Gastrocnemius medialis (tissue), 4 donors: ENCODE data around the gene HSPE1. TPM values are rescaled to one million over a fixed set of nuclear protein-coding genes. Genes with fewer than 3 reads are reported as not detected.

Experiments used
- ATAC-seq, 2 donors: fragments of 150-250 bp; one replicate each; pipeline ENCODE4 v1.9.1; 2016
- DNase-seq, 2 donors: peaks; one replicate each; pipeline ENCODE4 v3.0.0-alpha.2; 2019
- H3K27ac ChIP-seq, 4 donors: fragments of 200-600 bp; sonication (generic); 1 replicate in 1 of 4; 2 replicates in 3 of 4; pipeline ENCODE4 v1.5.1; 2016 to 2018; ENCODE audit warnings: mild to moderate bottlenecking in 2 of 4, moderate library complexity in 1 of 4
- H3K27me3 ChIP-seq, 3 donors: fragments of 200-600 bp; sonication (generic) in 2 of 3; 1 replicate in 1 of 3; 2 replicates in 2 of 3; pipeline versions ENCODE4 v1.5.1 to v1.6.0; 2016 to 2019; ENCODE audit warnings: mild to moderate bottlenecking in 1 of 3, moderate library complexity in 1 of 3
- H3K36me3 ChIP-seq, 2 donors: fragments of 200-600 bp; sonication (generic) in 1 of 2; one replicate each; pipeline ENCODE4 v1.5.1; 2017 to 2018
- H3K4me1 ChIP-seq, 2 donors: fragments of 200-600 bp; sonication (generic) in 1 of 2; one replicate each; pipeline ENCODE4 v1.5.1; 2016 to 2017; ENCODE audit warnings: mild to moderate bottlenecking in 2 of 2
- H3K4me3 ChIP-seq, 4 donors: fragments of 200-600 bp; sonication (generic) in 3 of 4; 1 replicate in 1 of 4; 2 replicates in 3 of 4; pipeline ENCODE4 v1.5.1; 2016 to 2019; ENCODE audit warnings: mild to moderate bottlenecking in 2 of 4
- H3K9me3 ChIP-seq, 3 donors: fragments of 200-600 bp; sonication (generic) in 2 of 3; 1 replicate in 1 of 3; 2 replicates in 2 of 3; pipeline ENCODE4 v1.5.1; 2016 to 2019
- CTCF ChIP-seq, 5 experiments: fragments of 450-650 bp in 3 of 5; fragments of 200-600 bp in 2 of 5; sonication (generic) in 2 of 5; IDR thresholded peaks in 4 of 5; conservative IDR thresholded peaks in 1 of 5; 1 replicate in 4 of 5; 2 replicates in 1 of 5; pipeline ENCODE4 v1.5.1; 2016 to 2019; ENCODE audit warnings: antibody characterized with exemption in 5 of 5, mild to moderate bottlenecking in 3 of 5, moderate library complexity in 3 of 5
- POLR2A ChIP-seq, 2 donors: fragments of 450-650 bp; IDR thresholded peaks; one replicate each; pipeline ENCODE4 v1.6.1; 2017; ENCODE audit warnings: antibody characterized with exemption in 2 of 2, mild to moderate bottlenecking in 2 of 2, moderate library complexity in 2 of 2
- in situ Hi-C, 4 donors: fragments of 200-750 bp; cut with MboI; loops; one replicate each; pipeline versions ENCODE4 v1.15.0 to v1.8.0; 2017; ENCODE audit warnings: low sequenced_read_pairs in 4 of 4
- intact Hi-C: fragments of 100-400 bp; cut with DNase I; formaldehyde crosslinking; loops from one replicate; pipeline ENCODE4 v1.15.1; 2023; ENCODE audit warnings: low total_unique reads
- total RNA-seq, 4 donors: library from RNA; depleted of rRNA; stranded (reverse); fragments of >200 nt; gene quantifications; one replicate each; pipeline versions ENCODE4 v1.1.0 to v1.2.3, GENCODE V29; 2016

Gene HSPE1
- total RNA-seq, 4 donors from 2014 or later, result 43.2 to 122 (median 88.0) TPM

- Histone ChIP-seq H3K36me3 (peaks cover 0 to 47% of the 10 kb centered on the region in 2 donors), H3K27me3 (no peaks in the 10 kb centered on the region), H3K9me3 (no peaks in the 10 kb centered on the region), H3K4me3 (peak overlapping the region; percentile 81 to 89 (median 84)), H3K4me1 (peaks cover 38 to 42% of the 10 kb centered on the region in 2 donors), H3K27ac (peak overlapping the region; percentile 96 to 98 (median 97))
- DNase-seq, result peak in 1 of 2 donors; percentile 17
- in situ Hi-C loops (loop anchor here in 1 of 4 donors (10.0 kb wide), 1 partner anchor 46 kb away; the partner anchor contains the start of gene COQ10B), intact Hi-C loops (loop anchor here (1.0 kb wide), 3 partner anchors 15 to 205 kb away; partner anchors contain the start of genes COQ10B and MARS2)
- TF ChIP-seq CTCF (IDR thresholded peaks at IDR 0.05 in 4 of 5, conservative IDR thresholded peaks at IDR 0.05 in 1 of 5) (no peak), POLR2A (IDR thresholded peaks at IDR 0.05) (no peak)
- ATAC-seq, result peak; percentile 13 to 26
These were observed 438 bp downstream of the HSPE1 start for GRCh38 chr2:197500503-197501131.

GRCh38 chr2:197502201-197502600 is 2.0 kb downstream of the HSPE1 start:
- Histone ChIP-seq H3K27me3 (no peaks in the 10 kb centered on the region), H3K4me3 (peak overlapping the region in 1 of 4 donors; percentile 81), H3K9me3 (no peaks in the 10 kb centered on the region), H3K4me1 (peaks cover 27 to 38% of the 10 kb centered on the region in 2 donors), H3K36me3 (peaks cover 0 to 31% of the 10 kb centered on the region in 2 donors), H3K27ac (peak overlapping the region; percentile 27 to 98 (median 96))
- ATAC-seq (no peak), DNase-seq (no peak)
- intact Hi-C loops, result no loop called here
- TF ChIP-seq CTCF (IDR thresholded peaks at IDR 0.05 in 4 of 5, conservative IDR thresholded peaks at IDR 0.05 in 1 of 5) (no peak), POLR2A (IDR thresholded peaks at IDR 0.05) (no peak)
- in situ Hi-C loops, result loop anchor here in 1 of 4 donors (10.0 kb wide), 1 partner anchor 47 kb away; the partner anchor contains the start of gene COQ10B

- Histone ChIP-seq H3K4me3 (no peak overlapping the region), H3K4me1 (peaks cover 25 to 33% of the 10 kb centered on the region in 2 donors), H3K27ac (peak overlapping the region in 3 of 4 donors; percentile 27 to 98 (median 96)), H3K9me3 (no peaks in the 10 kb centered on the region), H3K36me3 (peaks cover 0 to 27% of the 10 kb centered on the region in 2 donors), H3K27me3 (no peaks in the 10 kb centered on the region)
- intact Hi-C loops (no loop called here), in situ Hi-C loops (loop anchor here in 1 of 4 donors (10.0 kb wide), 1 partner anchor 48 kb away; the partner anchor contains the start of gene COQ10B)
- no peak for ATAC-seq
- no peak for TF ChIP-seq CTCF (IDR thresholded peaks at IDR 0.05 in 4 of 5, conservative IDR thresholded peaks at IDR 0.05 in 1 of 5)
- TF ChIP-seq POLR2A (IDR thresholded peaks at IDR 0.05), result no peak
- no peak for DNase-seq
These were observed 2.5 kb downstream of the HSPE1 start for GRCh38 chr2:197502685-197503084.

- H3K36me3 ChIP-seq, result peaks cover 0 to 27% of the 10 kb centered on the region in 2 donors
- in situ Hi-C loops (loop anchor here in 1 of 4 donors (10.0 kb wide), 1 partner anchor 49 kb away; the partner anchor contains the start of gene COQ10B), intact Hi-C loops (no loop called here)
These were observed 3.8 kb downstream of the HSPE1 start for GRCh38 chr2:197504000-197504399.

More at GRCh38 chr2:197504000-197504399, 3.8 kb downstream of the HSPE1 start:
- TF ChIP-seq CTCF (IDR thresholded peaks at IDR 0.05 in 4 of 5, conservative IDR thresholded peaks at IDR 0.05 in 1 of 5) (no peak), POLR2A (IDR thresholded peaks at IDR 0.05) (no peak)
- Histone ChIP-seq H3K9me3 (no peaks in the 10 kb centered on the region), H3K4me3 (no peak overlapping the region), H3K4me1 (peaks cover 16 to 22% of the 10 kb centered on the region in 2 donors), H3K27me3 (no peaks in the 10 kb centered on the region), H3K27ac (peak overlapping the region in 2 of 4 donors; percentile 13 to 49)
- ATAC-seq, result no peak
- no peak for DNase-seq
